Osteoblast (primary cell): ENCODE measurements around the gene CWC27. TPM values are rescaled to one million over a fixed set of nuclear protein-coding genes. Genes with fewer than 3 reads are reported as not detected.
A peak's percentile ranks its signal among the peaks of the same experiment; 100 is the strongest.

ENCODE experiments used
- DNase-seq: peaks from one replicate; pipeline ENCODE4 v3.0.0; 2011; ENCODE audit warnings: low spot score, mixed read lengths; ENCODE audit not compliant: insufficient read length; ENCODE audit errors: missing footprints
- H2AFZ ChIP-seq: 2 replicates; pipeline ENCODE4 v1.6.0; 2011; ENCODE audit warnings: mild to moderate bottlenecking, low read length
- H3K27ac ChIP-seq: 2 replicates; pipeline ENCODE4 v1.5.1; 2011; ENCODE audit warnings: mild to moderate bottlenecking, low read depth, low read length, moderate library complexity
- H3K27me3 ChIP-seq: 2 replicates; pipeline ENCODE4 v1.6.0; 2012; ENCODE audit warnings: mild to moderate bottlenecking, control low read depth, inconsistent platforms, low read length, moderate library complexity; ENCODE audit not compliant: insufficient read depth
- H3K36me3 ChIP-seq: 2 replicates; pipeline ENCODE4 v1.5.1; 2011; ENCODE audit warnings: mild to moderate bottlenecking, low read length, control low read depth, moderate library complexity; ENCODE audit not compliant: insufficient read depth
- H3K4me1 ChIP-seq: 2 replicates; pipeline ENCODE4 v1.5.1; 2011; ENCODE audit warnings: mild to moderate bottlenecking, low read length, control low read depth, moderate library complexity; ENCODE audit not compliant: insufficient read depth
- H3K4me2 ChIP-seq: 2 replicates; pipeline ENCODE4 v1.6.0; 2011; ENCODE audit warnings: mild to moderate bottlenecking, low read length; ENCODE audit not compliant: insufficient read depth
- H3K4me3 ChIP-seq: fragments of 200-600 bp; sonication (generic); 3 replicates; pipeline ENCODE4 v1.5.1; 2012; ENCODE audit warnings: mild to moderate bottlenecking, low read length, inconsistent platforms; ENCODE audit not compliant: insufficient read depth
- H3K79me2 ChIP-seq: 2 replicates; pipeline ENCODE4 v1.6.0; 2012; ENCODE audit warnings: mild to moderate bottlenecking, low read length, control low read depth, inconsistent platforms; ENCODE audit not compliant: insufficient read depth
- H3K9me3 ChIP-seq: 2 replicates; pipeline ENCODE4 v1.5.1; 2011; ENCODE audit warnings: low read depth, low read length, control low read depth
- H4K20me1 ChIP-seq: 2 replicates; pipeline ENCODE4 v1.6.0; 2012; ENCODE audit warnings: mild to moderate bottlenecking, low read length, control low read depth; ENCODE audit not compliant: insufficient read depth
- CTCF ChIP-seq: IDR thresholded peaks from 2 replicates; pipeline ENCODE4 v1.5.1; 2011; ENCODE audit warnings: mild to moderate bottlenecking, low read depth, low read length, moderate library complexity; ENCODE audit errors: extremely low read depth
- total RNA-seq: library from RNA; depleted of rRNA; stranded (reverse); fragments of >200 nt; gene quantifications from 2 replicates; pipeline ENCODE4 v1.2.3, GENCODE V29; 2012

CWC27 gene
- total RNA-seq, 1 donor: 13.4 TPM

GRCh38 chr5:64861281-64861680, 92.6 kb downstream of the CWC27 start:
- Histone ChIP-seq H3K36me3 (no peaks in the 10 kb centered on the region), H3K4me1 (peaks cover 11% of the 10 kb centered on the region), H4K20me1 (no peaks in the 10 kb centered on the region), H3K27me3 (no peaks in the 10 kb centered on the region), H3K4me2 (no peak overlapping the region), H3K27ac (no peak overlapping the region), H3K79me2 (no peaks in the 10 kb centered on the region), H3K4me3 (no peak overlapping the region), H2AFZ (no peak overlapping the region), H3K9me3 (no peaks in the 10 kb centered on the region)
- no peak for TF ChIP-seq CTCF
- DNase-seq: no peak

- H4K20me1 ChIP-seq: no peaks in the 10 kb centered on the region
- no peak for TF ChIP-seq CTCF
- H3K27ac ChIP-seq: no peak overlapping the region
- no peaks in the 10 kb centered on the region for H3K9me3 ChIP-seq
- H3K4me3 ChIP-seq: no peak overlapping the region
- H3K4me2 ChIP-seq: no peak overlapping the region
- no peaks in the 10 kb centered on the region for H3K27me3 ChIP-seq
- no peaks in the 10 kb centered on the region for H3K79me2 ChIP-seq
- peaks cover 18% of the 10 kb centered on the region for H3K4me1 ChIP-seq
- no peak for DNase-seq
- H3K36me3 ChIP-seq: no peaks in the 10 kb centered on the region
- H2AFZ ChIP-seq: no peak overlapping the region
These were observed 95.4 kb downstream of the CWC27 start for GRCh38 chr5:64864171-64864570.

- Histone ChIP-seq H3K4me2 (peak overlapping the region; percentile 43), H3K27me3 (no peaks in the 10 kb centered on the region), H3K79me2 (no peaks in the 10 kb centered on the region), H3K4me1 (peaks cover 27% of the 10 kb centered on the region), H3K36me3 (no peaks in the 10 kb centered on the region), H3K9me3 (no peaks in the 10 kb centered on the region), H2AFZ (no peak overlapping the region), H3K27ac (peak overlapping the region; percentile 67), H4K20me1 (no peaks in the 10 kb centered on the region), H3K4me3 (no peak overlapping the region)
- DNase-seq: no peak
- no peak for TF ChIP-seq CTCF
These were observed 96.9 kb downstream of the CWC27 start for GRCh38 chr5:64865662-64866061.

GRCh38 chr5:64869419-64869818, 100.7 kb downstream of the CWC27 start:
- no peak overlapping the region for H3K4me3 ChIP-seq
- H3K36me3 ChIP-seq: no peaks in the 10 kb centered on the region
- no peak overlapping the region for H2AFZ ChIP-seq
- H3K27me3 ChIP-seq: no peaks in the 10 kb centered on the region
- no peak for TF ChIP-seq CTCF
- peaks cover 32% of the 10 kb centered on the region for H3K4me1 ChIP-seq
- no peaks in the 10 kb centered on the region for H4K20me1 ChIP-seq
- H3K9me3 ChIP-seq: no peaks in the 10 kb centered on the region
- peak overlapping the region; percentile 37 for H3K4me2 ChIP-seq
- DNase-seq: peak; percentile 59
- H3K27ac ChIP-seq: peak overlapping the region; percentile 60
- no peaks in the 10 kb centered on the region for H3K79me2 ChIP-seq
